HL-60 (cell line): ENCODE measurements around the gene DENND6B.
A peak's percentile ranks its signal among the peaks of the same experiment; 100 is the strongest.

Experiments
- DNase-seq, 2 experiments: peaks; one replicate each; pipeline ENCODE4 v3.0.0-alpha.2; 2010 to 2020; ENCODE audit warnings: low read depth in 1 of 2, low spot score in 1 of 2
- H3K27ac ChIP-seq: fragments of 250-450 bp; sonication (Bioruptor Pico); replicated peaks from 2 replicates; pipeline ENCODE4 v1.5.1; 2020; ENCODE audit warnings: mild to moderate bottlenecking, moderate library complexity
- H3K27me3 ChIP-seq: fragments of 250-450 bp; sonication (Bioruptor Pico); 2 replicates; pipeline ENCODE4 v1.5.1; 2021; ENCODE audit warnings: mild to moderate bottlenecking, moderate library complexity; ENCODE audit not compliant: insufficient read depth, poor library complexity, severe bottlenecking
- H3K4me3 ChIP-seq: replicated peaks from 2 replicates; pipeline ENCODE4 v1.5.1; 2011; ENCODE audit warnings: mild to moderate bottlenecking, control low read depth, low read length; ENCODE audit not compliant: insufficient read depth
- CTCF ChIP-seq: IDR thresholded peaks from one replicate; pipeline ENCODE4 v1.5.1; 2011; ENCODE audit warnings: low read length, control low read depth, inconsistent platforms; ENCODE audit not compliant: insufficient read depth
- GABPA ChIP-seq: IDR thresholded peaks from 2 replicates; pipeline ENCODE4 v1.6.1; 2012; ENCODE audit warnings: low read depth
- POLR2AphosphoS5 ChIP-seq: IDR thresholded peaks from 2 replicates; pipeline ENCODE4 v1.6.1; 2012; ENCODE audit warnings: low read depth
- REST ChIP-seq: IDR thresholded peaks from 2 replicates; pipeline ENCODE4 v1.6.1; 2012; ENCODE audit warnings: low read depth; ENCODE audit not compliant: insufficient replicate concordance
- SPI1 ChIP-seq: IDR thresholded peaks from 2 replicates; pipeline ENCODE4 v1.6.1; 2012; ENCODE audit warnings: low read depth, mild to moderate bottlenecking, borderline replicate concordance

DENND6B gene

GRCh38 chr22:50294319-50294656, 32.5 kb downstream of the DENND6B start:
- DNase-seq = no peak
- Histone ChIP-seq H3K27ac (no peak overlapping the region), H3K4me3 (no peak overlapping the region), H3K27me3 (no peaks in the 10 kb centered on the region)
- no peak for TF ChIP-seq CTCF
- TF ChIP-seq REST = no peak
- TF ChIP-seq POLR2AphosphoS5 = no peak
- no peak for TF ChIP-seq SPI1
- TF ChIP-seq GABPA = no peak

- no peak for DNase-seq
- Histone ChIP-seq H3K4me3 (no peak overlapping the region), H3K27ac (no peak overlapping the region), H3K27me3 (no peaks in the 10 kb centered on the region)
- TF ChIP-seq SPI1 (peak; percentile 39; the same call in 1 of the 2 replicates), REST (no peak)
These were observed 33.1 kb downstream of the DENND6B start for GRCh38 chr22:50293441-50294318.

- peak in 1 of 2 experiments; percentile 52 for DNase-seq
- Histone ChIP-seq H3K27ac (no peak overlapping the region), H3K4me3 (no peak overlapping the region), H3K27me3 (no peaks in the 10 kb centered on the region)
- TF ChIP-seq SPI1 (no peak), CTCF (no peak), POLR2AphosphoS5 (no peak), REST (no peak), GABPA (no peak)
These were observed 34.0 kb downstream of the DENND6B start for GRCh38 chr22:50292643-50293440.
